Breast epithelium (tissue), 4 donors: ENCODE measurements around the gene TNFRSF18. TPM values are rescaled to one million over a fixed set of nuclear protein-coding genes. Genes with fewer than 3 reads are reported as not detected.

ENCODE experiments used
- DNase-seq, 2 donors: peaks; one replicate each; pipeline ENCODE4 v3.0.0-alpha.2; 2019; ENCODE audit warnings: low spot score in 2 of 2
- H3K27ac ChIP-seq, 2 donors: fragments of 200-600 bp; sonication (generic) in 1 of 2; one replicate each; pipeline ENCODE4 v1.5.1; 2016 to 2019; ENCODE audit warnings: mild to moderate bottlenecking in 1 of 2
- H3K27me3 ChIP-seq, 2 donors: fragments of 200-600 bp; sonication (generic) in 1 of 2; one replicate each; pipeline versions ENCODE4 v1.5.1 to v1.6.0; 2017 to 2019; ENCODE audit warnings: control low read depth in 1 of 2, mild to moderate bottlenecking in 1 of 2
- H3K36me3 ChIP-seq: fragments of 200-600 bp; one replicate; pipeline ENCODE4 v1.5.1; 2019
- H3K4me1 ChIP-seq, 2 donors: fragments of 200-600 bp; sonication (generic); one replicate each; pipeline ENCODE4 v1.5.1; 2016 to 2019; ENCODE audit warnings: control low read depth in 1 of 2
- H3K4me3 ChIP-seq, 3 donors: fragments of 200-600 bp; sonication (generic); 1 replicate in 2 of 3; 2 replicates in 1 of 3; pipeline ENCODE4 v1.5.1; 2016 to 2019; ENCODE audit warnings: mild to moderate bottlenecking in 3 of 3, moderate library complexity in 2 of 3
- H3K9me3 ChIP-seq, 2 donors: fragments of 200-600 bp; sonication (generic) in 1 of 2; one replicate each; pipeline ENCODE4 v1.5.1; 2016 to 2019; ENCODE audit warnings: control low read depth in 1 of 2
- CTCF ChIP-seq, 3 donors: fragments of 450-650 bp; IDR thresholded peaks; one replicate each; pipeline ENCODE4 v1.5.1; 2016 to 2017; ENCODE audit warnings: antibody characterized with exemption in 3 of 3, mild to moderate bottlenecking in 3 of 3, moderate library complexity in 3 of 3
- POLR2A ChIP-seq: fragments of 450-650 bp; IDR thresholded peaks from one replicate; pipeline ENCODE4 v1.6.1; 2016; ENCODE audit warnings: antibody characterized with exemption, mild to moderate bottlenecking, moderate library complexity
- POLR2AphosphoS5 ChIP-seq, 3 donors: sonication (generic); formaldehyde crosslinking; IDR thresholded peaks; one replicate each; pipeline ENCODE4 v1.6.1; 2017; ENCODE audit warnings: antibody characterized with exemption in 3 of 3
- intact Hi-C: fragments of 100-400 bp; cut with DNase I; formaldehyde crosslinking; loops from one replicate; pipeline ENCODE4 v1.15.1; 2023; ENCODE audit warnings: low total_unique reads
- total RNA-seq, 3 donors: library from RNA; depleted of rRNA; stranded (reverse); fragments of >200 nt; gene quantifications; one replicate each; pipeline ENCODE4 v1.1.0, GENCODE V29; 2016

The TNFRSF18 gene
- total RNA-seq, 3 donors from 2014 or later: 1.9 to 5.9 TPM; not detected in 1

- no peaks in the 10 kb centered on the region for H3K9me3 ChIP-seq
- H3K27me3 ChIP-seq: no peaks in the 10 kb centered on the region
- no peaks in the 10 kb centered on the region for H3K36me3 ChIP-seq
- peaks cover 0 to 11% of the 10 kb centered on the region in 2 donors for H3K4me1 ChIP-seq
- intact Hi-C loops: no loop called here
- H3K4me3 ChIP-seq: no peak overlapping the region
- no peak overlapping the region for H3K27ac ChIP-seq
- TF ChIP-seq CTCF (IDR thresholded peaks at IDR 0.05) (no peak), POLR2A (no peak), POLR2AphosphoS5 (IDR thresholded peaks at IDR 0.05) (no peak)
- no peak for DNase-seq
Observed at GRCh38 chr1:1204425-1204920, 1.9 kb downstream of the TNFRSF18 start.

GRCh38 chr1:1203561-1204424 lies 2.6 kb downstream of the TNFRSF18 start:
- no peak for DNase-seq
- H3K27me3 ChIP-seq: no peaks in the 10 kb centered on the region
- intact Hi-C loops: no loop called here
- H3K4me1 ChIP-seq: peaks cover 0 to 7% of the 10 kb centered on the region in 2 donors
- no peak overlapping the region for H3K4me3 ChIP-seq
- no peaks in the 10 kb centered on the region for H3K9me3 ChIP-seq
- H3K27ac ChIP-seq: no peak overlapping the region
- H3K36me3 ChIP-seq: no peaks in the 10 kb centered on the region
- TF ChIP-seq POLR2A: no peak
- TF ChIP-seq POLR2AphosphoS5 (IDR thresholded peaks at IDR 0.05): no peak
- no peak for TF ChIP-seq CTCF (IDR thresholded peaks at IDR 0.05)

- no peak for DNase-seq
Observed at GRCh38 chr1:1202831-1203560, 3.4 kb downstream of the TNFRSF18 start.

DNA sequence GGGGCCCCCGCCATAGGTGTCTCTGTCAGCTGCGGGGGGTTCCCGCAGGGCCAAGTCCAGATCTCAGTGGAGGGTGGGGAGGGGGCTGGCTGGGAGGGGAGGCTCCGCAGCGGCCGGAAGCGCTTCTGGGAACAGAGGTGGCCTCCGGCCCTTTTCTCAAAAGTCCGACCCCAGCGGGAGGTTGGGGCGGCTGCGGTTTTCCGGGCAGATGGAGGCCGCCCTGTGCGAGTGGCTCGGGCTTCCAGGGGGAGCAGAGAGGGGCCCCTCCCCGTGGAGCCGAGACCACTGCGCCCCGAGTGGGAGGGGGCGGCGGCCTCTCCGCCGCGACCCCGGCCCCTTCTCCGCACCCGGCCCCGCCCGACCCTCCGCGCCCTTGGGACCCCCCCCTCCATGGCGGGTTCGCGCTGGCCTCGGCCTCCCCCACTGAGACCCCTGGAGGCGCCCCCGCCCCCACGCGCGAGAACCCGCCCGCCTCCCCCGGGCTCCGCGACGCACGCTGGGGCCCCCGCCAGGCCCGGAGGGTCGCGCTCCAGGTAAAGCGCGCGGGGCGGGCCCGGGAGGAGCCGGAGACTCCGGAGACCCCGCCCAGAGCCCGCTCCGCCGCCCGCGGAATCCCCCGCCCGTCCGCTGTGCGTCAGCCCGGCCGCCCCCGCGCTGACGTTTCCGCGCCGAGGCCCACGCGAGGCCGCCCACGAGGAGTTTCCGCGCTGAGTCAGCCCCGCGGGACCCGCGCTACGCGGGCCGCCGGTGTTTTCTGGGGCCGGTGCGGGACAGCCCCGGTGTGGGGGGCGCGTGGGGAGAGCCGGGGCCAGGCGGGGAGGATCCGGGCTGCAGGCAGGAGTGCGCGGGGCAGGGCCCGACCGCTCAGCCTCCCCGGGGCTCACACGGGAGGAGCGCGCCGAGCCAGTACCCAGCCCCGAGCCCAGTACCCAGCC lies 5.2 kb downstream of the TNFRSF18 start:
- intact Hi-C loops: no loop called here
- TF ChIP-seq POLR2AphosphoS5 (IDR thresholded peaks at IDR 0.05) (peak in 1 of 3 donors; percentile 17), CTCF (IDR thresholded peaks at IDR 0.05) (no peak), POLR2A (no peak)
- peak overlapping the region; percentile 34 to 76 (median 63) for H3K4me3 ChIP-seq
- DNase-seq: no peak
- H3K4me1 ChIP-seq: no peaks in the 10 kb centered on the region
- no peaks in the 10 kb centered on the region for H3K9me3 ChIP-seq
- H3K27me3 ChIP-seq: no peaks in the 10 kb centered on the region
- H3K27ac ChIP-seq: peak overlapping the region; percentile 54 to 67
- H3K36me3 ChIP-seq: no peaks in the 10 kb centered on the region

More at GRCh38 chr1:1202831-1203560, 3.4 kb downstream of the TNFRSF18 start:
- H3K4me3 ChIP-seq: no peak overlapping the region
- TF ChIP-seq POLR2AphosphoS5 (IDR thresholded peaks at IDR 0.05) (no peak), POLR2A (no peak), CTCF (IDR thresholded peaks at IDR 0.05) (no peak)
- no peaks in the 10 kb centered on the region for H3K36me3 ChIP-seq
- no peaks in the 10 kb centered on the region for H3K27me3 ChIP-seq
- no peaks in the 10 kb centered on the region for H3K4me1 ChIP-seq
- H3K27ac ChIP-seq: no peak overlapping the region
- intact Hi-C loops: no loop called here
- no peaks in the 10 kb centered on the region for H3K9me3 ChIP-seq
